KMS-11 (cell line): ENCODE measurements around the gene SLC31A1.

Source experiments
- H2AFZ ChIP-seq: fragments of 200-600 bp; sonication (generic); 2 replicates; pipeline ENCODE4 v1.6.1; 2016; ENCODE audit warnings: antibody characterized with exemption, mixed run types, low read depth
- H3K27ac ChIP-seq: fragments of 200-600 bp; sonication (generic); 2 replicates; pipeline ENCODE4 v1.6.1; 2016; ENCODE audit warnings: mild to moderate bottlenecking, mixed run types
- H3K27me3 ChIP-seq: fragments of 200-600 bp; sonication (generic); 2 replicates; pipeline ENCODE4 v1.6.1; 2017; ENCODE audit warnings: mild to moderate bottlenecking, low read depth, mixed run types, moderate library complexity; ENCODE audit not compliant: insufficient read depth
- H3K36me3 ChIP-seq: fragments of 200-600 bp; sonication (generic); 2 replicates; pipeline ENCODE4 v1.6.1; 2017; ENCODE audit warnings: mild to moderate bottlenecking, mixed run types; ENCODE audit not compliant: insufficient read depth
- H3K4me1 ChIP-seq: fragments of 200-600 bp; sonication (generic); 2 replicates; pipeline ENCODE4 v1.6.1; 2016; ENCODE audit warnings: mild to moderate bottlenecking, low read depth, mixed run types; ENCODE audit not compliant: poor library complexity, severe bottlenecking
- H3K4me2 ChIP-seq: fragments of 200-600 bp; sonication (generic); 2 replicates; pipeline ENCODE4 v1.7.0; 2016; ENCODE audit warnings: mild to moderate bottlenecking, mixed run types
- H3K4me3 ChIP-seq: fragments of 200-600 bp; sonication (generic); IDR thresholded peaks from 2 replicates; pipeline ENCODE4 v1.6.1; 2017; ENCODE audit warnings: low read depth, low read length, mixed read lengths; ENCODE audit not compliant: insufficient read depth
- H3K79me2 ChIP-seq: fragments of 200-600 bp; sonication (generic); 2 replicates; pipeline ENCODE4 v1.6.1; 2016; ENCODE audit warnings: low read depth, mixed run types; ENCODE audit not compliant: insufficient read depth
- H3K9ac ChIP-seq: fragments of 200-600 bp; sonication (generic); 2 replicates; pipeline ENCODE4 v1.6.1; 2016; ENCODE audit warnings: mild to moderate bottlenecking, mixed run types
- H4K20me1 ChIP-seq: fragments of 200-600 bp; sonication (generic); 2 replicates; pipeline ENCODE4 v1.6.1; 2016; ENCODE audit warnings: mild to moderate bottlenecking, mixed run types; ENCODE audit not compliant: insufficient read depth
- CTCF ChIP-seq: fragments of 200-600 bp; sonication (generic); conservative IDR thresholded peaks from 2 replicates; pipeline ENCODE4 v1.6.1; 2017; ENCODE audit warnings: low read depth, mild to moderate bottlenecking, antibody characterized with exemption, low read length, moderate library complexity, mixed read lengths

SLC31A1 gene

DNA sequence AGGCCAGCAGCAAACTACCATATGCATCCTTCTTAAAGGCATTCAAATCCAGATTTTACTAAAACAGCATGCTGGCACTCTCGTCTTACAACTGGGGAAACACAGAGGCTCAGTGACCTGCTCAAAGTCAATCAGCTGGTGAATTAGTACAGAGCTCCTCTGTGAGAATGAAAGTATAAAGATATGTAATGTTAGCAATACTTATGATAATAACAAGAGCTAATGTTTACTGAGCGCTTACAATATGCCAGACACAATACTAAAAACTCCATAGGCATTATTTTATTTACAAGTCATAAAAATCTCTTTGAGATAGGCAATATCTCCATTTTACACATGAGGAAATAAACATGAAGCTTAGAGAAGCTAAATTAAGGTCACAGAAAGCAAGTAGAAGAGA lies 28.9 kb upstream of the SLC31A1 start:
- no peaks in the 10 kb centered on the region; the same call in 1 of the 2 replicates for H3K36me3 ChIP-seq

DNA sequence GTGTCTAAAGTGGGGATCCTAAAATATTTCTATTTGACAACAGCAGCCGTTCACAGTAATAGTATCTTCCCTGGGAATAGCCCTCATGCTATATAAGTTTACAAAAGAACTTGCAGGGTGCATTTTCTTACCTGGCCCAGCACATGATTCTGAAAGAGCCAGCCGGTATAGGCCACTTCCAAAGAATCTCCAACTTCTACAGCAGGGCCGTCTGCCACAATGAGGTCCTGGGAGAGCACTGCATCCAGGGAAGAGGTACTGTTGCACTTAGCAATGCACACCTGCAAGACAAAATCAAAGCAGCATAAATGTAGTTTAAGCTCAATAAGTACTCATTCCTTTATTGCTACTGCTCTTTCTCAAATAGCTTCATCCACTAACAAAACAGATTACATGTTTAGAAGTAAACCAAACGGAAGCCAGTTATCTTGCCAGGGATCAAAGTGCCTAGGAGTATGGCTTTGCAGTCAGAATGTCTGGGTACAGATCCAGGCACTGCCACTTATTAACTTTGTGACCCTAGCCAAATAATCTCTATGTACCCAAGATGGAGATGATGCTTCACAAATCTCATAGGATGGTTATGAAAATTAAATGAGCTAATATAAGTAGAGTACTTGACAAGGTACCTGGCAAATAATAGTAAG lies 21.5 kb upstream of the SLC31A1 start:
- peaks cover 4% of the 10 kb centered on the region; the same call in 1 of the 2 replicates for H3K36me3 ChIP-seq

More for the DNA sequence above, 28.9 kb upstream of the SLC31A1 start:
- Histone ChIP-seq H2AFZ (no peak overlapping the region), H3K4me3 (no peak overlapping the region), H3K27ac (no peak overlapping the region), H3K4me2 (no peak overlapping the region), H4K20me1 (no peaks in the 10 kb centered on the region), H3K4me1 (no peaks in the 10 kb centered on the region), H3K79me2 (no peaks in the 10 kb centered on the region), H3K9ac (no peak overlapping the region), H3K27me3 (no peaks in the 10 kb centered on the region)
- no peak for TF ChIP-seq CTCF

DNA sequence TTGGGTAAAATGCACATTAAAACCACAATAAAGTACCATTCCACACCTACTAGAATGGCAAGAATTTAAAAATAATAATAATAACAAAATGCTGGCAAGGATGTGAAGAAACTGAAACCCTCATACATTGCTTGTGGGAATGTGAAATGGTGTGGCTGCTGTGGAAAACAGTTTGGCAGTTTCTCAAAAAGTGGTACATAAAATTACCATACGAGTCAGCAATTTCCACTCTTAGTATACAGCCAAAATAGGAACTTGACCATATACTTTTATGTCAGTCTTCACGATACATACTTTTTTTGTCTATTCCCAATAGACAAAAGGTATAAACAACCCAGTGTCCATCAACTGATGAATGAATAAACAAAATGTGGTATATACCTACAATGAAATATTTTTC lies 15.9 kb upstream of the SLC31A1 start:
- no peaks in the 10 kb centered on the region for H3K27me3 ChIP-seq
- no peak overlapping the region for H3K27ac ChIP-seq
- no peaks in the 10 kb centered on the region for H4K20me1 ChIP-seq
- H3K4me1 ChIP-seq: peaks cover 11% of the 10 kb centered on the region
- no peak overlapping the region for H2AFZ ChIP-seq
- no peak for TF ChIP-seq CTCF
- no peak overlapping the region for H3K4me2 ChIP-seq
- H3K9ac ChIP-seq: no peak overlapping the region
- no peaks in the 10 kb centered on the region for H3K36me3 ChIP-seq
- no peaks in the 10 kb centered on the region for H3K79me2 ChIP-seq
- H3K4me3 ChIP-seq: no peak overlapping the region

More for the DNA sequence above, 21.5 kb upstream of the SLC31A1 start:
- no peaks in the 10 kb centered on the region for H3K27me3 ChIP-seq
- H3K27ac ChIP-seq: no peak overlapping the region
- H2AFZ ChIP-seq: no peak overlapping the region
- H3K79me2 ChIP-seq: no peaks in the 10 kb centered on the region
- H3K4me3 ChIP-seq: no peak overlapping the region
- no peak for TF ChIP-seq CTCF
- no peak overlapping the region for H3K9ac ChIP-seq
- H3K4me1 ChIP-seq: no peaks in the 10 kb centered on the region
- H4K20me1 ChIP-seq: no peaks in the 10 kb centered on the region
- no peak overlapping the region for H3K4me2 ChIP-seq

DNA sequence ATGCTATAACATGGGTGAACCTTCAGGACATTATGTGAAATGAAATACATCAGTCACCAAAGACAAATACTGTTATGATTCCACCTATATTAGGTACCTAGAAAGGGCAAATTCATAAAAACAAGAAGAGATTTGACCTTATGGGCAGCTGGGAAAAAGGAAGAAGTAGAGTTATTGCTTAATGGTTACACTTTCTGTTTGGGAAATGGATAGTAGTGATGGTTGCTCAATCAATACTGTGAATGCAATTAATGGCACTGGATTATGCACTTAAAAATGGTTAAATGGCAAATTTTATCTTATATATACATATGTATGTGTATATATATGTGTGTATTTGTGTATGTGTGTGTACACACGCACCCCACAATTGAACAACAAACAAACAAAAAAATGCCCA lies 15.5 kb upstream of the SLC31A1 start:
- no peak overlapping the region for H3K4me2 ChIP-seq
- no peak overlapping the region for H3K4me3 ChIP-seq
- H3K27me3 ChIP-seq: no peaks in the 10 kb centered on the region

More for the DNA sequence above, 15.5 kb upstream of the SLC31A1 start:
- Histone ChIP-seq H3K27ac (no peak overlapping the region), H3K9ac (no peak overlapping the region), H2AFZ (no peak overlapping the region), H3K4me1 (peaks cover 11% of the 10 kb centered on the region), H4K20me1 (no peaks in the 10 kb centered on the region), H3K79me2 (no peaks in the 10 kb centered on the region), H3K36me3 (no peaks in the 10 kb centered on the region)
- no peak for TF ChIP-seq CTCF
